Measurements from ENCODE around the gene IER5. TPM values are rescaled to one million over a fixed set of nuclear protein-coding genes. Genes with fewer than 3 reads are reported as not detected.
A peak's percentile ranks its signal among the peaks of the same experiment; 100 is the strongest.

IER5 gene
- polyA plus RNA-seq, 1 of the 3 experiments (the other 2 are of a cell fraction): 52.9 TPM

- TF ChIP-seq USF2 (IDR thresholded peaks at IDR 0.05; ENCODE audit: borderline replicate concordance, low read depth, low read length): no peak
These were observed 37.8 kb downstream of the IER5 start (continued) for GRCh38 chr1:181126289-181126688.

- H2AFZ ChIP-seq (ENCODE audit: low read depth): no peak overlapping the region
- H3K9me3 ChIP-seq: no peaks in the 10 kb centered on the region
- ChIA-PET POLR2A (interaction anchor here (1.0 to 1.4 kb wide), 4 partner anchors 9 to 38 kb away, joined by 3 to 6 read pairs (median 5); partner anchors contain the start of gene IER5), CTCF (interaction anchor here (0.7 to 2.8 kb wide), 7 partner anchors 9 to 245 kb away, joined by 3 to 17 read pairs (median 5); no protein-coding TSS in a partner anchor)
- WGBS (ENCODE audit: low lambda C conversion rate): 80% methylated on average over 9 of the region's 10 CpGs
- no peak overlapping the region for H3K9ac ChIP-seq
- H3K36me3 ChIP-seq (replicated peaks in 1 of 2; ENCODE audit: control insufficient read depth in 1 of 2, insufficient read depth in 2 of 2, low read length in 1 of 2): no peaks in the 10 kb centered on the region
- H3K79me2 ChIP-seq (ENCODE audit: insufficient read depth): no peaks in the 10 kb centered on the region
- H3F3A ChIP-seq (replicated peaks; ENCODE audit: insufficient read depth): no peaks in the 10 kb centered on the region
- no peak overlapping the region for H3K27ac ChIP-seq (ENCODE audit: low read depth in 2 of 2, low read length in 1 of 2)
- peaks cover 8 to 20% of the 10 kb centered on the region in 2 experiments; a peak in 2 of 4 replicates for H3K4me1 ChIP-seq (ENCODE audit: control insufficient read depth in 1 of 2, insufficient read depth in 2 of 2, low read depth in 1 of 2, low read length in 1 of 2)
- TF ChIP-seq NFIC (IDR thresholded peaks at IDR 0.05; ENCODE audit: borderline replicate concordance) (peak; percentile 62), FOSL2 (IDR thresholded peaks at IDR 0.05; ENCODE audit: borderline replicate concordance, low read depth) (no peak)
- DNase-seq: peak; percentile 38
- no peaks in the 10 kb centered on the region for H3K9me2 ChIP-seq
- no peaks in the 10 kb centered on the region for H4K20me1 ChIP-seq (ENCODE audit: insufficient read depth)
- no peak overlapping the region for H3K4me2 ChIP-seq
- no peaks in the 10 kb centered on the region for H3K27me3 ChIP-seq (ENCODE audit: insufficient read depth)
- no peak overlapping the region for H3K4me3 ChIP-seq (ENCODE audit: low read depth in 2 of 2, low read length in 1 of 2)
These were observed 38.5 kb downstream of the IER5 start for GRCh38 chr1:181126871-181127587.

GRCh38 chr1:181127898-181128453 is 39.5 kb downstream of the IER5 start:
- no peak for DNase-seq
- Histone ChIP-seq H3K9ac (no peak overlapping the region), H2AFZ (ENCODE audit: low read depth) (no peak overlapping the region), H3K9me2 (no peaks in the 10 kb centered on the region), H4K20me1 (ENCODE audit: insufficient read depth) (no peaks in the 10 kb centered on the region), H3K36me3 (replicated peaks in 1 of 2; ENCODE audit: control insufficient read depth in 1 of 2, insufficient read depth in 2 of 2, low read length in 1 of 2) (no peaks in the 10 kb centered on the region), H3K4me3 (ENCODE audit: low read depth in 2 of 2, low read length in 1 of 2) (no peak overlapping the region), H3K9me3 (no peaks in the 10 kb centered on the region), H3K27me3 (ENCODE audit: insufficient read depth) (no peaks in the 10 kb centered on the region), H3K27ac (ENCODE audit: low read depth in 2 of 2, low read length in 1 of 2) (no peak overlapping the region), H3F3A (replicated peaks; ENCODE audit: insufficient read depth) (peaks cover 2% of the 10 kb centered on the region), H3K79me2 (ENCODE audit: insufficient read depth) (no peaks in the 10 kb centered on the region), H3K4me2 (no peak overlapping the region), H3K4me1 (ENCODE audit: control insufficient read depth in 1 of 2, insufficient read depth in 2 of 2, low read depth in 1 of 2, low read length in 1 of 2) (peaks cover 8 to 20% of the 10 kb centered on the region in 2 experiments; a peak in 2 of 4 replicates)
- TF ChIP-seq FOXM1 (IDR thresholded peaks at IDR 0.05; ENCODE audit: low read depth) (no peak), TAF1 (IDR thresholded peaks at IDR 0.05; ENCODE audit: borderline replicate concordance, low read depth, low read length) (no peak), CTCF (IDR thresholded peaks at IDR 0.05) (no peak), NFIC (IDR thresholded peaks at IDR 0.05; ENCODE audit: borderline replicate concordance) (no peak), NRF1 (IDR thresholded peaks at IDR 0.05; ENCODE audit: low read depth, low read length) (no peak), EP300 (IDR thresholded peaks at IDR 0.05; ENCODE audit: borderline replicate concordance in 1 of 2, low read depth in 1 of 2, low read length in 1 of 2) (no peak), REST (IDR thresholded peaks at IDR 0.05; ENCODE audit: low read depth, low read length) (no peak), RCOR1 (IDR thresholded peaks at IDR 0.05; ENCODE audit: low read length) (no peak)
- ChIA-PET CTCF (interaction anchor here (0.7 to 2.8 kb wide), 10 partner anchors 9 to 246 kb away, joined by 3 to 17 read pairs (median 4); no protein-coding TSS in a partner anchor), POLR2A (interaction anchor here (0.8 to 1.4 kb wide), 8 partner anchors 8 to 197 kb away, joined by 3 to 6 read pairs (median 4); partner anchors contain the start of gene IER5)
- WGBS (ENCODE audit: low lambda C conversion rate): 90% methylated on average over 5 of the region's 5 CpGs
